PC-9 (cell line): ENCODE data around the gene PDLIM5. TPM values are rescaled to one million over a fixed set of nuclear protein-coding genes. Genes with fewer than 3 reads are reported as not detected.

Experiments
- BruUV-seq: library from RNA; stranded (reverse); fragments of 400-500 nt; replicated peaks from 2 replicates; lab custom pipeline; 2021; lab: Mats Ljungman, UMichigan
- CTCF ChIA-PET: fragments of 300-600 bp; sonication (Branson Sonifier 250); formaldehyde crosslinking; loops from one replicate; lab custom pipeline; 2022; ENCODE audit warnings: antibody characterized with exemption; lab: Charles Lee
- POLR2A ChIA-PET: fragments of 300-600 bp; sonication (Branson Sonifier 250); formaldehyde crosslinking; loops from one replicate; lab custom pipeline; 2022; ENCODE audit warnings: antibody characterized with exemption; ENCODE audit not compliant: unreplicated experiment; lab: Charles Lee
- DNase-seq, 2 experiments: peaks; one replicate each; pipeline versions ENCODE4 v3.0.0 to v3.0.0-alpha.2; 2015 to 2022; ENCODE audit warnings: mixed read lengths in 1 of 2
- H2AFZ ChIP-seq: fragments of 200-600 bp; sonication (generic); 2 replicates; pipeline ENCODE4 v1.8.1; 2017; ENCODE audit warnings: antibody characterized with exemption
- H3F3A ChIP-seq: fragments of 200-600 bp; sonication (generic); 2 replicates; pipeline ENCODE4 v1.8.1; 2017; ENCODE audit warnings: antibody characterized with exemption, mild to moderate bottlenecking, low read depth; ENCODE audit not compliant: insufficient read depth
- H3K27ac ChIP-seq: fragments of 200-600 bp; sonication (generic); 2 replicates; pipeline ENCODE4 v1.6.1; 2016; ENCODE audit warnings: mixed run types
- H3K27me3 ChIP-seq: fragments of 200-600 bp; sonication (generic); 2 replicates; pipeline ENCODE4 v1.6.1; 2016; ENCODE audit warnings: low read depth, mixed run types; ENCODE audit not compliant: insufficient read depth
- H3K36me3 ChIP-seq: fragments of 200-600 bp; sonication (generic); 2 replicates; pipeline ENCODE4 v1.6.1; 2016; ENCODE audit warnings: low read depth, mixed run types
- H3K4me1 ChIP-seq: fragments of 200-600 bp; sonication (generic); replicated peaks from 2 replicates; pipeline ENCODE4 v1.6.1; 2016; ENCODE audit warnings: mixed run types; ENCODE audit not compliant: insufficient read depth
- H3K4me2 ChIP-seq: fragments of 200-600 bp; sonication (generic); 2 replicates; pipeline ENCODE4 v1.6.1; 2017; ENCODE audit warnings: mixed run types
- H3K4me3 ChIP-seq: fragments of 200-600 bp; sonication (generic); 2 replicates; pipeline ENCODE4 v1.6.1; 2016; ENCODE audit warnings: mixed run types
- H3K79me2 ChIP-seq: fragments of 200-600 bp; sonication (generic); 2 replicates; pipeline ENCODE4 v1.6.1; 2017; ENCODE audit warnings: low read depth, mixed run types
- H3K9me2 ChIP-seq: fragments of 200-600 bp; sonication (generic); 2 replicates; pipeline ENCODE4 v1.8.1; 2017; ENCODE audit warnings: mild to moderate bottlenecking; ENCODE audit not compliant: insufficient read depth
- H3K9me3 ChIP-seq: fragments of 200-600 bp; sonication (generic); 2 replicates; pipeline ENCODE4 v1.8.1; 2016; ENCODE audit warnings: low read depth; ENCODE audit not compliant: insufficient read depth
- H4K20me1 ChIP-seq: fragments of 200-600 bp; sonication (generic); 2 replicates; pipeline ENCODE4 v1.8.1; 2017; ENCODE audit not compliant: insufficient read depth
- EZH2 ChIP-seq: fragments of 200-600 bp; sonication (generic); IDR thresholded peaks from 2 replicates; pipeline ENCODE4 v1.8.0; 2017; ENCODE audit warnings: antibody characterized with exemption, low read depth
- intact Hi-C: fragments of 100-400 bp; cut with micrococcal nuclease; formaldehyde crosslinking; loops from one replicate; pipeline ENCODE4 v1.10.0; 2022; ENCODE audit not compliant: unreplicated experiment
- total RNA-seq: library from RNA; stranded (reverse); gene quantifications from 2 replicates; pipeline ENCODE4 v1.2.3, GENCODE V29; 2021
- TF ChIP-seq, protein P1 (sequence below): fragments of 200-600 bp; sonication (generic); conservative IDR thresholded peaks from 2 replicates; pipeline ENCODE4 v1.6.1; 2017; ENCODE audit warnings: mixed run types, antibody characterized with exemption, mild to moderate bottlenecking, moderate library complexity

Gene PDLIM5
- total RNA-seq, 1 experiment from 2014 or later = 130 TPM

DNA sequence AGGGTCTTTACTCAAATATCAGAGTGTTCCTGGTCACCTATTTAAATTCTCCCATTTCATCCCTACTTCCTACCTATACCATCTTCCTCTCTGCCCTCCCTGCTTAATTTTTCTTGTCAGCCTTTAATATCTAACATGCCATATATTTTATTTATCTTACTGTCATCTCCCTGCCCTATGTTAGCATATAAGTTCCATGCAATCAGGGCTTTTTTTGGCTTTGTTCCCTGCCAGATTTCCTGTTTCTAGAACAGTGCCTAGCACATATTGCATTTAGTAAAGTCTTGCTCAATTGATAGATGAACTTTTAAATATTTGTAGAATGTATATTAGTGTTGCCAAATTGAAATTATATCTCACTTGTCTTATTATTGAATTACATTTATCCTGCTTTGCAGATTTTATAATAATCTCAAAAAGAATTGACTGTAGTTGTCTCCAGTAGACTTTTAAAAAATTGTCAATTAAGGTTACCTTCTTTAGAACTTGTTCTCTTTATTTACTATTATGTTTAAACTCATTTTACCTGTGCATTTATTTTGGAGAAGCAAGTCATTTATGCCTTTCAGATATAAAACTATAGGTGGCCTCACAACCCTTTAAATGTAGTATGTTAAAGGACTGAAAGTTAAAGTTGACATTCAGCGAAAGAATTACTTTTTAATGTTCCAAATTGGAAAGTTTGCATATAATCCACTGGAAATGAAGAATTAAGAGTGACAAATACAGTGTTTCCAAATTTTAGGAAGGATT lies 197.8 kb downstream of the PDLIM5 start:
- no peaks in the 10 kb centered on the region for H3K9me3 ChIP-seq
- no peak overlapping the region for H2AFZ ChIP-seq
- no peaks in the 10 kb centered on the region for H3K79me2 ChIP-seq
- H3K4me1 ChIP-seq = no peaks in the 10 kb centered on the region
- BruUV-seq = no TSS peak
- no peaks in the 10 kb centered on the region for H3K36me3 ChIP-seq
- TF ChIP-seq EZH2 = no peak
- intact Hi-C loops = no loop called here
- H4K20me1 ChIP-seq = no peaks in the 10 kb centered on the region
- CTCF ChIA-PET = no interaction called here
- no peaks in the 10 kb centered on the region for H3K9me2 ChIP-seq
- POLR2A ChIA-PET = no interaction called here
- no peak overlapping the region for H3K4me2 ChIP-seq
- H3K4me3 ChIP-seq = no peak overlapping the region
- H3K27ac ChIP-seq = no peak overlapping the region
- no peaks in the 10 kb centered on the region for H3K27me3 ChIP-seq
- no peaks in the 10 kb centered on the region for H3F3A ChIP-seq
- DNase-seq = no peak

DNA sequence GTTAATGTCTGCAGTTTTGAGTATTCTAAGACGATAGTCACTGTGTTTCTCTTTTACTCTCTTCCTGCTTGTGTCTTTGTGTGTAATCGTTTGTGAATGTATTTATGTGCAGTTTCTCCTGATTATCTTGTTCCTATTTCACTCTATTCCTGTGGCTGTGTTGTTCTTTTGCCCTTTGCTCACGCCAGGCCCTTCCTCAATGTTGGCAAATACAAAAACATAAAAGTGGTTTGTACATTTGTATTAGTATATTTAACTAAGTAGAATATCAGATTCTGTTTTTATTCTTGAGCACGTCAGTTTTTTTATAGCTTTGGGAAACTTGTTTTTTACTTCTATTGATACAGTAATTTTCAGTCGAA lies 198.4 kb downstream of the PDLIM5 start:
- no peaks in the 10 kb centered on the region for H3K9me2 ChIP-seq
- no peaks in the 10 kb centered on the region for H3K27me3 ChIP-seq
- ChIA-PET CTCF (no interaction called here), POLR2A (no interaction called here)
- no peaks in the 10 kb centered on the region for H3K79me2 ChIP-seq
- H3K4me1 ChIP-seq = no peaks in the 10 kb centered on the region
- no peaks in the 10 kb centered on the region for H3K36me3 ChIP-seq
- no peak for DNase-seq
- no peak overlapping the region for H2AFZ ChIP-seq
- TF ChIP-seq, protein P1, sequence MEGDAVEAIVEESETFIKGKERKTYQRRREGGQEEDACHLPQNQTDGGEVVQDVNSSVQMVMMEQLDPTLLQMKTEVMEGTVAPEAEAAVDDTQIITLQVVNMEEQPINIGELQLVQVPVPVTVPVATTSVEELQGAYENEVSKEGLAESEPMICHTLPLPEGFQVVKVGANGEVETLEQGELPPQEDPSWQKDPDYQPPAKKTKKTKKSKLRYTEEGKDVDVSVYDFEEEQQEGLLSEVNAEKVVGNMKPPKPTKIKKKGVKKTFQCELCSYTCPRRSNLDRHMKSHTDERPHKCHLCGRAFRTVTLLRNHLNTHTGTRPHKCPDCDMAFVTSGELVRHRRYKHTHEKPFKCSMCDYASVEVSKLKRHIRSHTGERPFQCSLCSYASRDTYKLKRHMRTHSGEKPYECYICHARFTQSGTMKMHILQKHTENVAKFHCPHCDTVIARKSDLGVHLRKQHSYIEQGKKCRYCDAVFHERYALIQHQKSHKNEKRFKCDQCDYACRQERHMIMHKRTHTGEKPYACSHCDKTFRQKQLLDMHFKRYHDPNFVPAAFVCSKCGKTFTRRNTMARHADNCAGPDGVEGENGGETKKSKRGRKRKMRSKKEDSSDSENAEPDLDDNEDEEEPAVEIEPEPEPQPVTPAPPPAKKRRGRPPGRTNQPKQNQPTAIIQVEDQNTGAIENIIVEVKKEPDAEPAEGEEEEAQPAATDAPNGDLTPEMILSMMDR = no peak
- no peak for TF ChIP-seq EZH2
- no peak overlapping the region for H3K27ac ChIP-seq
- no peaks in the 10 kb centered on the region for H4K20me1 ChIP-seq
- no peak overlapping the region for H3K4me2 ChIP-seq
- H3K9me3 ChIP-seq = no peaks in the 10 kb centered on the region
- no peaks in the 10 kb centered on the region for H3F3A ChIP-seq
- H3K4me3 ChIP-seq = no peak overlapping the region
- intact Hi-C loops = no loop called here
- no TSS peak for BruUV-seq

DNA sequence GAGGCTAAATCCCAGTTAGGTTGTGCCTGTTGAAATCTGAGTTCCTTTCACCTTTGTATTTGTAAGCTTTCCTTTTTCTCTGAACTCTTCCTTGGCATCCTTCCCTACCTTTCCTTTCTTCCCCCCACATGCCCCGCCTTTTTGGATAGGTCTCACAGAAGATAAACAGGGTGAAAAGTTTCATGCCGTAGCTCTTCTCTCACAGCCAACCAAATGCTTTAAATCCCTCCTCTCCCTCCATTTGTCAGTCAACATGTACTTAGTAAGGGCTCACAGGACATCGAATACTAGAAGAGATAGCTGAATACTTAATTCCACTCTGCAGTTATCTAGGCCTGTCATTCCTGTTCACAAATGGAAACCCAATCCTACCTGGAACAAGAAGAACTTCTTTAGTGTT lies 198.9 kb downstream of the PDLIM5 start:
- Histone ChIP-seq H3K79me2 (no peaks in the 10 kb centered on the region), H3K36me3 (no peaks in the 10 kb centered on the region), H3K4me3 (no peak overlapping the region), H3K9me3 (no peaks in the 10 kb centered on the region), H3K27me3 (no peaks in the 10 kb centered on the region), H3F3A (no peaks in the 10 kb centered on the region), H3K9me2 (no peaks in the 10 kb centered on the region), H2AFZ (no peak overlapping the region), H3K4me2 (no peak overlapping the region), H3K4me1 (no peaks in the 10 kb centered on the region), H4K20me1 (no peaks in the 10 kb centered on the region), H3K27ac (no peak overlapping the region)
- TF ChIP-seq, protein P1 = no peak
- no peak for TF ChIP-seq EZH2
- no peak for DNase-seq
- intact Hi-C loops = no loop called here
- no TSS peak for BruUV-seq
- ChIA-PET CTCF (no interaction called here), POLR2A (no interaction called here)
